Activated T-cell treated with anti-CD3 and anti-CD28 coated beads, Interleukin-2, amount 50 U/mL, for 72 hours (primary cell): ENCODE measurements around the gene WIPF3. TPM values are rescaled to one million over a fixed set of nuclear protein-coding genes. Genes with fewer than 3 reads are reported as not detected.

Experiments
- ATAC-seq, 2 donors: fragments of 150-1000 bp; cut with Tn5 transposase; replicated peaks in 1 of 2; 2 replicates each; pipeline ENCODE4 v1.10.0; 2021; ENCODE audit warnings: moderate library complexity in 2 of 2, mild to moderate bottlenecking in 1 of 2
- DNase-seq, 2 donors: peaks; one replicate each; pipeline ENCODE4 v3.0.0; 2021 to 2022; ENCODE audit warnings: mixed read lengths in 1 of 2
- H3K27ac Mint-ChIP-seq: one replicate; pipeline ENCODE4 v1.8.0; 2022; ENCODE audit warnings: mild to moderate bottlenecking, moderate library complexity, mixed read lengths
- H3K27me3 Mint-ChIP-seq: one replicate; pipeline ENCODE4 v1.8.0; 2022; ENCODE audit warnings: low read depth, mixed read lengths
- H3K36me3 Mint-ChIP-seq, 2 donors: one replicate each; pipeline ENCODE4 v1.8.0; 2022; ENCODE audit warnings: mixed read lengths in 2 of 2, mild to moderate bottlenecking in 1 of 2; ENCODE audit not compliant: insufficient read depth in 2 of 2
- H3K4me1 Mint-ChIP-seq: one replicate; pipeline ENCODE4 v1.8.0; 2022; ENCODE audit warnings: low read depth, mixed read lengths
- H3K4me3 Mint-ChIP-seq, 2 donors: one replicate each; pipeline ENCODE4 v1.8.0; 2022; ENCODE audit warnings: mild to moderate bottlenecking in 2 of 2, mixed read lengths in 2 of 2, moderate library complexity in 2 of 2
- H3K9me3 Mint-ChIP-seq, 2 donors: one replicate each; pipeline ENCODE4 v1.8.0; 2022; ENCODE audit warnings: mixed read lengths in 2 of 2
- total RNA-seq, 2 donors: library from RNA; stranded (reverse); gene quantifications; one replicate each; pipeline ENCODE4 v1.2.3, GENCODE V29; 2022

Gene WIPF3
- total RNA-seq, 2 donors from 2014 or later, result not detected

GRCh38 chr7:29797112-29797944 is 9.0 kb upstream of the WIPF3 start:
- DNase-seq (no peak), ATAC-seq (no peak)
- Mint-ChIP-seq H3K4me1 (no peaks in the 10 kb centered on the region), H3K9me3 (no peaks in the 10 kb centered on the region), H3K36me3 (no peaks in the 10 kb centered on the region), H3K27ac (no peak overlapping the region), H3K27me3 (peaks cover 13% of the 10 kb centered on the region), H3K4me3 (no peak overlapping the region)

GRCh38 chr7:29798422-29798821 is 7.9 kb upstream of the WIPF3 start:
- Mint-ChIP-seq H3K9me3 (no peaks in the 10 kb centered on the region), H3K36me3 (no peaks in the 10 kb centered on the region)

GRCh38 chr7:29801929-29802328 is 4.4 kb upstream of the WIPF3 start:
- no peaks in the 10 kb centered on the region for H3K9me3 Mint-ChIP-seq
- DNase-seq, result no peak
- no peaks in the 10 kb centered on the region for H3K4me1 Mint-ChIP-seq
- H3K27me3 Mint-ChIP-seq, result peaks cover 40% of the 10 kb centered on the region
- H3K4me3 Mint-ChIP-seq, result no peak overlapping the region
- H3K36me3 Mint-ChIP-seq, result no peaks in the 10 kb centered on the region
- no peak for ATAC-seq
- no peak overlapping the region for H3K27ac Mint-ChIP-seq

More at GRCh38 chr7:29798422-29798821, 7.9 kb upstream of the WIPF3 start:
- H3K4me1 Mint-ChIP-seq, result no peaks in the 10 kb centered on the region
- ATAC-seq (no peak), DNase-seq (no peak)
- H3K4me3 Mint-ChIP-seq, result no peak overlapping the region
- H3K27me3 Mint-ChIP-seq, result peaks cover 22% of the 10 kb centered on the region
- no peak overlapping the region for H3K27ac Mint-ChIP-seq

- ATAC-seq (no peak), DNase-seq (no peak)
- Mint-ChIP-seq H3K4me1 (peaks cover 9% of the 10 kb centered on the region), H3K9me3 (no peaks in the 10 kb centered on the region), H3K27ac (no peak overlapping the region), H3K36me3 (no peaks in the 10 kb centered on the region), H3K4me3 (no peak overlapping the region), H3K27me3 (peaks cover 65% of the 10 kb centered on the region)
Measured at GRCh38 chr7:29805031-29805430, 1.3 kb upstream of the WIPF3 start.

- peak overlapping the region; percentile 17 to 36 for H3K4me3 Mint-ChIP-seq
- H3K36me3 Mint-ChIP-seq, result no peaks in the 10 kb centered on the region
- peaks cover 71% of the 10 kb centered on the region for H3K27me3 Mint-ChIP-seq
- ATAC-seq (no peak), DNase-seq (no peak)
- no peaks in the 10 kb centered on the region for H3K9me3 Mint-ChIP-seq
- H3K27ac Mint-ChIP-seq, result no peak overlapping the region
- peaks cover 9% of the 10 kb centered on the region for H3K4me1 Mint-ChIP-seq
Measured at GRCh38 chr7:29805886-29806207, 461 bp upstream of the WIPF3 start.

- ATAC-seq (peak in 1 of 2 donors; percentile 37), DNase-seq (no peak)
- Mint-ChIP-seq H3K4me3 (peak overlapping the region in 1 of 2 donors; percentile 70), H3K27me3 (peaks cover 72% of the 10 kb centered on the region), H3K9me3 (no peaks in the 10 kb centered on the region), H3K27ac (no peak overlapping the region), H3K36me3 (no peaks in the 10 kb centered on the region), H3K4me1 (peaks cover 9% of the 10 kb centered on the region)
Measured at GRCh38 chr7:29806995-29807841, 910 bp downstream of the WIPF3 start.

GRCh38 chr7:29808075-29808801 is 1.9 kb downstream of the WIPF3 start:
- no peak overlapping the region for H3K4me3 Mint-ChIP-seq
- H3K27ac Mint-ChIP-seq, result no peak overlapping the region
- H3K27me3 Mint-ChIP-seq, result peaks cover 68% of the 10 kb centered on the region
- DNase-seq (no peak), ATAC-seq (no peak)
- H3K4me1 Mint-ChIP-seq, result peaks cover 9% of the 10 kb centered on the region
- H3K9me3 Mint-ChIP-seq, result no peaks in the 10 kb centered on the region
- H3K36me3 Mint-ChIP-seq, result no peaks in the 10 kb centered on the region

GRCh38 chr7:29809533-29810155 is 3.3 kb downstream of the WIPF3 start:
- no peak for ATAC-seq
- no peak overlapping the region for H3K27ac Mint-ChIP-seq
- DNase-seq, result no peak
- H3K9me3 Mint-ChIP-seq, result no peaks in the 10 kb centered on the region
- H3K4me1 Mint-ChIP-seq, result peaks cover 9% of the 10 kb centered on the region
- no peaks in the 10 kb centered on the region for H3K36me3 Mint-ChIP-seq
- peaks cover 66% of the 10 kb centered on the region for H3K27me3 Mint-ChIP-seq
- H3K4me3 Mint-ChIP-seq, result no peak overlapping the region

GRCh38 chr7:29810297-29810696 is 4.0 kb downstream of the WIPF3 start:
- Mint-ChIP-seq H3K36me3 (no peaks in the 10 kb centered on the region), H3K27ac (no peak overlapping the region), H3K9me3 (no peaks in the 10 kb centered on the region), H3K4me3 (no peak overlapping the region), H3K4me1 (peaks cover 9% of the 10 kb centered on the region), H3K27me3 (peaks cover 64% of the 10 kb centered on the region)
- ATAC-seq (no peak), DNase-seq (no peak)

- Mint-ChIP-seq H3K36me3 (no peaks in the 10 kb centered on the region), H3K27me3 (peaks cover 57% of the 10 kb centered on the region), H3K4me3 (no peak overlapping the region), H3K9me3 (no peaks in the 10 kb centered on the region), H3K4me1 (peaks cover 9% of the 10 kb centered on the region), H3K27ac (no peak overlapping the region)
- DNase-seq (no peak), ATAC-seq (no peak)
Measured at GRCh38 chr7:29810813-29811482, 4.6 kb downstream of the WIPF3 start.

- ATAC-seq, result no peak
- no peak for DNase-seq
- Mint-ChIP-seq H3K4me3 (no peak overlapping the region), H3K27ac (no peak overlapping the region), H3K4me1 (peaks cover 9% of the 10 kb centered on the region), H3K36me3 (no peaks in the 10 kb centered on the region), H3K27me3 (peaks cover 55% of the 10 kb centered on the region), H3K9me3 (no peaks in the 10 kb centered on the region)
Measured at GRCh38 chr7:29811586-29811985, 5.3 kb downstream of the WIPF3 start.

GRCh38 chr7:29812185-29812876 is 6.0 kb downstream of the WIPF3 start:
- H3K4me1 Mint-ChIP-seq, result peaks cover 9% of the 10 kb centered on the region
- no peak for ATAC-seq
- DNase-seq, result no peak
- peaks cover 55% of the 10 kb centered on the region for H3K27me3 Mint-ChIP-seq
- no peak overlapping the region for H3K4me3 Mint-ChIP-seq
- H3K27ac Mint-ChIP-seq, result no peak overlapping the region
- no peaks in the 10 kb centered on the region for H3K36me3 Mint-ChIP-seq
- no peaks in the 10 kb centered on the region for H3K9me3 Mint-ChIP-seq
